Activated CD8-positive, alpha-beta memory T cell treated with anti-CD3 and anti-CD28 coated beads, Interleukin-2, amount 10 ng/mL, durations not matched to agents 7 days and 5 days (primary cell): Measurements from ENCODE around the gene CCDC158. TPM values are rescaled to one million over a fixed set of nuclear protein-coding genes. Genes with fewer than 3 reads are reported as not detected.
A peak's percentile ranks its signal among the peaks of the same experiment; 100 is the strongest.
"Not testable (repeated sequence)": the region's sequence is repeated elsewhere in the genome, so short reads cannot be mapped to it uniquely, and the experiment has no call there.

Source experiments
- ATAC-seq: fragments of 150-1000 bp; cut with Tn5 transposase; one replicate; pipeline ENCODE4 v1.10.0; 2021; ENCODE audit warnings: moderate library complexity
- CTCF ChIA-PET: fragments of 350-600 bp; sonication (Branson Sonifier 250); formaldehyde crosslinking; loops from one replicate; lab custom pipeline; 2021; ENCODE audit warnings: antibody characterized with exemption; lab: Charles Lee
- DNase-seq: peaks from one replicate; pipeline ENCODE4 v3.0.0-alpha.2; 2020
- H3K27ac Mint-ChIP-seq: one replicate; pipeline ENCODE4 v1.8.0; 2021; ENCODE audit warnings: mild to moderate bottlenecking, mixed read lengths
- H3K27me3 Mint-ChIP-seq: one replicate; pipeline ENCODE4 v1.8.0; 2021; ENCODE audit warnings: mixed read lengths
- H3K36me3 Mint-ChIP-seq: one replicate; pipeline ENCODE4 v1.8.0; 2021; ENCODE audit warnings: mild to moderate bottlenecking, mixed read lengths
- H3K4me1 Mint-ChIP-seq: one replicate; pipeline ENCODE4 v1.8.0; 2021; ENCODE audit warnings: mixed read lengths
- H3K4me3 Mint-ChIP-seq: one replicate; pipeline ENCODE4 v1.8.0; 2021; ENCODE audit warnings: mild to moderate bottlenecking, moderate library complexity, mixed read lengths
- H3K9me3 Mint-ChIP-seq: one replicate; pipeline ENCODE4 v1.8.0; 2022; ENCODE audit warnings: low read depth, mixed read lengths
- total RNA-seq, 2 experiments: library from RNA; stranded (reverse); gene quantifications; one replicate each; pipeline ENCODE4 v1.2.3, GENCODE V29; 2021

CCDC158 gene
- total RNA-seq, 2 experiments from 2014 or later = not detected

- ATAC-seq = no peak
- no peaks in the 10 kb centered on the region for H3K4me1 Mint-ChIP-seq
- CTCF ChIA-PET = no interaction called here
- no peaks in the 10 kb centered on the region for H3K9me3 Mint-ChIP-seq
- no peak overlapping the region for H3K27ac Mint-ChIP-seq
- no peaks in the 10 kb centered on the region for H3K36me3 Mint-ChIP-seq
- H3K4me3 Mint-ChIP-seq = no peak overlapping the region
- peaks cover 34% of the 10 kb centered on the region for H3K27me3 Mint-ChIP-seq
- no peak for DNase-seq
Observed at GRCh38 chr4:76445911-76446310, 25.0 kb upstream of the CCDC158 start.

GRCh38 chr4:76443376-76443775, 22.4 kb upstream of the CCDC158 start:
- ATAC-seq = no peak
- no peaks in the 10 kb centered on the region for H3K4me1 Mint-ChIP-seq
- peaks cover 26% of the 10 kb centered on the region for H3K27me3 Mint-ChIP-seq
- CTCF ChIA-PET = no interaction called here
- H3K36me3 Mint-ChIP-seq = no peaks in the 10 kb centered on the region
- H3K4me3 Mint-ChIP-seq = no peak overlapping the region
- H3K27ac Mint-ChIP-seq = no peak overlapping the region
- DNase-seq = no peak
- no peaks in the 10 kb centered on the region for H3K9me3 Mint-ChIP-seq

- no peak overlapping the region for H3K27ac Mint-ChIP-seq
- no peaks in the 10 kb centered on the region for H3K4me1 Mint-ChIP-seq
- no peaks in the 10 kb centered on the region for H3K36me3 Mint-ChIP-seq
- ATAC-seq (no peak), DNase-seq (no peak)
- H3K27me3 Mint-ChIP-seq = peaks cover 28% of the 10 kb centered on the region
- H3K9me3 Mint-ChIP-seq = no peaks in the 10 kb centered on the region
- CTCF ChIA-PET = no interaction called here
- no peak overlapping the region for H3K4me3 Mint-ChIP-seq
Observed at GRCh38 chr4:76442807-76443206, 21.9 kb upstream of the CCDC158 start.

- CTCF ChIA-PET = no interaction called here
Observed at GRCh38 chr4:76441881-76442280, 20.9 kb upstream of the CCDC158 start.

GRCh38 chr4:76439491-76439890, 18.6 kb upstream of the CCDC158 start:
- H3K27me3 Mint-ChIP-seq = peaks cover 57% of the 10 kb centered on the region
- H3K27ac Mint-ChIP-seq = no peak overlapping the region
- CTCF ChIA-PET = interaction anchor here (1.6 kb wide), 1 partner anchor 260 kb away, joined by 4 read pairs; no protein-coding TSS in a partner anchor
- H3K4me3 Mint-ChIP-seq = no peak overlapping the region
- no peaks in the 10 kb centered on the region for H3K36me3 Mint-ChIP-seq
- DNase-seq = no peak
- H3K4me1 Mint-ChIP-seq = peaks cover 2% of the 10 kb centered on the region
- no peaks in the 10 kb centered on the region for H3K9me3 Mint-ChIP-seq
- ATAC-seq = no peak

More at GRCh38 chr4:76441881-76442280, 20.9 kb upstream of the CCDC158 start:
- H3K36me3 Mint-ChIP-seq = no peaks in the 10 kb centered on the region
- ATAC-seq (no peak), DNase-seq (no peak)
- H3K27ac Mint-ChIP-seq = no peak overlapping the region
- H3K27me3 Mint-ChIP-seq = peaks cover 36% of the 10 kb centered on the region
- no peaks in the 10 kb centered on the region for H3K9me3 Mint-ChIP-seq
- no peaks in the 10 kb centered on the region for H3K4me1 Mint-ChIP-seq
- H3K4me3 Mint-ChIP-seq = no peak overlapping the region

- H3K4me3 Mint-ChIP-seq = no peak overlapping the region
- ATAC-seq = no peak
- H3K27me3 Mint-ChIP-seq = peaks cover 69% of the 10 kb centered on the region
- no peak for DNase-seq
- no peaks in the 10 kb centered on the region for H3K36me3 Mint-ChIP-seq
- peaks cover 2% of the 10 kb centered on the region for H3K4me1 Mint-ChIP-seq
- no peaks in the 10 kb centered on the region for H3K9me3 Mint-ChIP-seq
- no peak overlapping the region for H3K27ac Mint-ChIP-seq
- CTCF ChIA-PET = no interaction called here
Observed at GRCh38 chr4:76435528-76436319, 14.8 kb upstream of the CCDC158 start.

GRCh38 chr4:76434901-76435527, 14.1 kb upstream of the CCDC158 start, which contains the start of gene SHROOM3:
TSS of gene SHROOM3 (plus strand) at chr4:76435229. CDS start at chr4:76436053, 824 bp downstream.
- Mint-ChIP-seq H3K4me3 (no peak within 1 kb of the TSS), H3K36me3 (no peaks in the 10 kb centered on the region), H3K27ac (no peak within 1 kb of the TSS), H3K27me3 (peaks cover 68% of the 10 kb centered on the region), H3K4me1 (peaks cover 2% of the 10 kb centered on the region), H3K9me3 (no peaks in the 10 kb centered on the region)
- DNase-seq = no peak
- CTCF ChIA-PET = no interaction called here
- ATAC-seq = no peak

GRCh38 chr4:76430519-76431388, 9.8 kb upstream of the CCDC158 start:
- H3K27me3 Mint-ChIP-seq = peaks cover 38% of the 10 kb centered on the region
- ATAC-seq = peak; percentile 47
- no peak for DNase-seq
- no peak overlapping the region for H3K4me3 Mint-ChIP-seq
- H3K36me3 Mint-ChIP-seq = no peaks in the 10 kb centered on the region
- no peaks in the 10 kb centered on the region for H3K9me3 Mint-ChIP-seq
- peaks cover 2% of the 10 kb centered on the region for H3K4me1 Mint-ChIP-seq
- H3K27ac Mint-ChIP-seq = no peak overlapping the region
- CTCF ChIA-PET = interaction anchor here (0.7 to 2.4 kb wide), 9 partner anchors 12 to 773 kb away, joined by 3 to 10 read pairs (median 4); no protein-coding TSS in a partner anchor

GRCh38 chr4:76429636-76430035, 8.7 kb upstream of the CCDC158 start:
- ATAC-seq (no peak), DNase-seq (no peak)
- Mint-ChIP-seq H3K9me3 (no peaks in the 10 kb centered on the region), H3K4me3 (no peak overlapping the region), H3K36me3 (no peaks in the 10 kb centered on the region), H3K27ac (no peak overlapping the region), H3K4me1 (no peaks in the 10 kb centered on the region), H3K27me3 (peaks cover 30% of the 10 kb centered on the region)
- CTCF ChIA-PET = interaction anchor here (1.0 kb wide), 1 partner anchor 250 kb away, joined by 5 read pairs; no protein-coding TSS in a partner anchor

GRCh38 chr4:76426272-76426671, 5.3 kb upstream of the CCDC158 start:
- DNase-seq (no peak), ATAC-seq (no peak)
- peaks cover 5% of the 10 kb centered on the region for H3K4me1 Mint-ChIP-seq
- no peaks in the 10 kb centered on the region for H3K36me3 Mint-ChIP-seq
- no peak overlapping the region for H3K27ac Mint-ChIP-seq
- no peaks in the 10 kb centered on the region for H3K9me3 Mint-ChIP-seq
- H3K27me3 Mint-ChIP-seq = peaks cover 20% of the 10 kb centered on the region
- CTCF ChIA-PET = no interaction called here
- H3K4me3 Mint-ChIP-seq = no peak overlapping the region

- H3K4me1 Mint-ChIP-seq, H3K27ac Mint-ChIP-seq, DNase-seq, ATAC-seq, CTCF ChIA-PET, H3K36me3 Mint-ChIP-seq, H3K9me3 Mint-ChIP-seq, H3K4me3 Mint-ChIP-seq: not testable (repeated sequence)
- peaks cover 31% of the 10 kb centered on the region for H3K27me3 Mint-ChIP-seq
Observed at GRCh38 chr4:76423159-76423558, 2.2 kb upstream of the CCDC158 start.

GRCh38 chr4:76420188-76420761, 666 bp downstream of the CCDC158 start:
- H3K9me3 Mint-ChIP-seq = no peaks in the 10 kb centered on the region
- CTCF ChIA-PET = no interaction called here
- H3K27ac Mint-ChIP-seq = no peak overlapping the region
- DNase-seq (no peak), ATAC-seq (no peak)
- H3K4me1 Mint-ChIP-seq = peaks cover 9% of the 10 kb centered on the region
- peaks cover 27% of the 10 kb centered on the region for H3K27me3 Mint-ChIP-seq
- no peaks in the 10 kb centered on the region for H3K36me3 Mint-ChIP-seq
- H3K4me3 Mint-ChIP-seq = no peak overlapping the region

GRCh38 chr4:76410636-76411035, 10.3 kb downstream of the CCDC158 start:
- Mint-ChIP-seq H3K4me3 (no peak overlapping the region), H3K27me3 (peaks cover 17% of the 10 kb centered on the region), H3K27ac (no peak overlapping the region), H3K4me1 (peaks cover 4% of the 10 kb centered on the region), H3K36me3 (no peaks in the 10 kb centered on the region), H3K9me3 (no peaks in the 10 kb centered on the region)
- CTCF ChIA-PET = interaction anchor here (1.2 kb wide), 1 partner anchor 20 kb away, joined by 3 read pairs; no protein-coding TSS in a partner anchor
- ATAC-seq (no peak), DNase-seq (no peak)
